HG02678 (cell line): ENCODE data around the gene CNNM2.

ENCODE experiments used
- ATAC-seq: cut with Tn5 transposase; IDR thresholded peaks from one replicate; pipeline ENCODE4 v1.9.1; 2021; ENCODE audit warnings: mild to moderate bottlenecking, moderate library complexity; ENCODE audit not compliant: unreplicated experiment

CNNM2 gene

DNA sequence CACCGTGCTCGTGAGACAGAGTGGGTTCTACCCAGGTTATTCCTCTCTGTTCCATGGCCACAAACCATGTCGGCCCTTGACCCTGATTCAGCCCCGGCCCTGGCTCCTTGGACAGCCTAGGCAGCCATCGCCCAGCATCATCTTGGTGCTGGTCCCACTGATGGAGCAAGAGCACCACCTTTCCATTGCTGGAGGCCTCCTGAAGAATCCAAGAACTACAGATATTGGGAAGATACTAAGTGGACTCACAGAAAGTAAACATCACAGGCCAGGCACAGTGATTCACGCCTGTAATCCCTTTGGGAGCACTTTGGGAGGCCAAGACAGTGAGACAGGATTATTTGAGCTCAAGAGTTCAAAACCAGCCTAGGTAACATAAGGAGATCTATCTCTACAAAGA is 149.9 kb downstream of the CNNM2 start:
- ATAC-seq, result no peak

DNA sequence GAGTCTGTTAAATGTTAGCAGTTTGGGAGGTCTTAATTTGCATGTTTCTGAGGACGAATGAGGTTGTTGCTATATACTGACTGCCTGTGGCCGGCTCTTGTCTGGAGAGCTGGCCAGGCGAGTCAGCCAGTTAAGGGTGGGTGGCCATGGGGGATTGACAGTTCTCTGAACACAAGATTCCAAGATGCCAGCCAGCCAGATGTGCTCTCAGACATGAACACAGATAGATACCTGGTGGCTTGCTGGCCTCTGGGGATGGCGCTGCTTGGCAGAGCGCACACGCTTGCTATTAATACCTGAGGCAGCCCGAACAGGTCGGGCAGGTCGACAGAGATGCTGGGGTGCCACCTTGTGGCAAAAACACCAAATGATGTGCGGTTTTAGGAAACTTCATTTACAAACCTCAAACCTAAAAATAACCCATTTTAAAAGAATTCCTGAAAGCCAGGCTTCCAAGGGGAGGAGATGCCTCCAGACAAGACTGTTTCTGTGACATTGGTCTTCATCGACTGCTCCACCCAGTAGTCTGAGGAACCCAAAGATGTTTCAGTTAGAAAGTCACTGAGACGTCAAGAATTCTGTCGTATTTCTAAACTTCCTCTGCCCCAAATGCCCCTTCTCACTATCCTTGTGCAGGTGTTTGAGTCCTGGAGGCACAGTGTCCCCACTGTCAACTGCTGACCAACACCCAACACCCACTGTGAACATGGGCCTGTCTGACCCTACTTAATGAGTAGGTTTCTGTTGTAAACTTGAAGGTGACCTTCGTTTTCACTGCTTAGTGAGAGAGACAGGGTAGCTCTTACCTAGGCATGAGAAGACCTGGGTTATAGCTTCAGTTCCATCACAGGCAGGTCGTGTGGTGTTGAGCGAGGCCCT is 151.6 kb downstream of the CNNM2 start:
- peak; percentile 57 for ATAC-seq

DNA sequence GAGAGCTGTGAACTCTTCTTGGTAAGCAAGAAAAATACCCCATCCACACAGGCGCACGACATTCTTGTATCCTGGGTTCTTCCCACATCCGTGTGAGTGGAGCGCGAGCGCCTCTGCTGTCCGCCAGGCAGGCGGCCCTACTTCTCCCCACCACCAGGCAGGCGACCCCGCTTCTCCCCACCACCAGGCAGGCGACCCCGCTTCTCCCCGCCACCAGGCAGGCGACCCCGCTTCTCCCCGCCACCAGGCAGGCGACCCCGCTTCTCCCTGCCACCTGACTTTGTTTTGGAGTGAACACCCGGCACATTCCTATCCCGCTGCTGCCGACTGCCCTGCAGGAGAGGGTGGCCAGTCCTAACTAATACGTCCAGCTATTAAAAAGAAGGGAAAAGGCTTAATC is 154.2 kb downstream of the CNNM2 start:
- ATAC-seq, result no peak

DNA sequence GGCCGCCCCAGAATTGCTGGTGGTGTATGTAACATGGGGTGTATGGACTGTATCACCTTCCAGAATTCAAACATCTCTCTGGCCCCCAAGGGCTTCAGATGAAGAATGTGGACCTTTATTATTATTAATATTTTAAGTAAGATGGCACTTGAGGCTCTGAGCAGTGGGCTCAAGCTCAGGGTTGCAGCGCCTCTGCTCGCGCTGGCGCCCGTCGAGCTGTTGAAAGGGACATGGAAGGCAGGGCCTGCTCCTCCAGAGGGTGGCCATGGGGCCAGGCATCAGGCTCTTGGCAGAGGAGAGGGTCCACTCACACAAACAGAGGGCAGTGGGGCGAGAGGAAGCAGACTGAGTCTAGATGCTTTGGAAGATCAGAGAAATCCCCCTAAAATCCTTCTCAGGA is 154.8 kb downstream of the CNNM2 start:
- ATAC-seq, result no peak

DNA sequence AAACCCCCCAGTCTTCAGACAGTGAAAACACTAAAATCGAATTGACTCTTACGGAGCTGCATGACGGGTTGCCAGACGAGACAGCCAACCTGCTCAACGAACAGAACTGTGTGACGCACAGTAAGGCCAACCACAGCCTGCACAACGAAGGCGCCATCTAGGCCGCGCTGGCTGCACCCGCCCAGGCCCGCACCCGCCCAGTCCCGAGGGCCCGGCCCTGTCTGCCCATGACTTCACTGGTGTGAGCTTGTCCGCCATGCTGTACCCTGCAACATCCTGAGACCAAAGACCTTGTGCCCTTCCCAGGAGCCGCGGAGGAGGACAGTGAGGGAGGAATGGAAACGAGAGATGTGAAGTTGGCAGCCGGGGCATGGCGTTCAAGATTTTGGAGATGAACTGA is 158.9 kb downstream of the CNNM2 start:
- no peak for ATAC-seq

DNA sequence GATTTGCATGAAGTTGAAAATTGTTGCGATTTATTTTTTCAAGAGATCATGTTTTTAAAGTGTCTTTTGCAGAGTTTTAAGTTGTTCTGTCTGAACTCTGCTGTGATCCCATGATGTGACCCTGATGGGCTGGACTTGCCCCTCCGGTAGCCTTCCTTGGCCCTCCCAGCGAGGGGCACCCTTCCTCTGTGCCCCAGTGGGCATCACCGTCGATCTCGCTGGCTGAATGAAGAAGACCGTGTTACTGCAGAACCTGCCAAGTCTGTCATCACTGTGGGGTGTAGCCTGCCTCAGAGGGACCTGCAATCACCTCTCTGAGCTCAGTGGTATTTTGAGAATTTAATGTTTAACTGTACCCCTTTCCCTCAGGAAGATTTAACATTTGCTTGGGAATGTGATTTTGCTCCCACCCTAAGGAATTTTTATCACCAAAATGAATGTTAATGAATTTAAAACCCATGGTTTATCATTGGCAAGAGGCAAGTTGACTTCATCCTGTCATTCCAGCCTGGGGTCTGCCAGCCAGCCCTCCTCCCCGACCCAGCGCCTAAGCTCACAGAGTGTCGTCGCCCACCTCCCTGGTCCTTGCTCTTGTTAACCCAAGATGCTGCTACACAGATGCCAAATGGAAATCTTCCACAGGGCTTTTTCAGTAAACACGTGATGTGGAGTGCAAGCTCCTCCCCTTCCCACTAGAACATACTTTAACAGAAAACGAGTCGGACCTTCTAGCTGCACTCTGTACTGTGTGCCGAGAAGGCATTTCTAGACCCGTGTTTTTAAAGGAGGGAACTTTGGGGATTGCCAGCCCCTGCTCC is 159.6 kb downstream of the CNNM2 start:
- no peak for ATAC-seq

DNA sequence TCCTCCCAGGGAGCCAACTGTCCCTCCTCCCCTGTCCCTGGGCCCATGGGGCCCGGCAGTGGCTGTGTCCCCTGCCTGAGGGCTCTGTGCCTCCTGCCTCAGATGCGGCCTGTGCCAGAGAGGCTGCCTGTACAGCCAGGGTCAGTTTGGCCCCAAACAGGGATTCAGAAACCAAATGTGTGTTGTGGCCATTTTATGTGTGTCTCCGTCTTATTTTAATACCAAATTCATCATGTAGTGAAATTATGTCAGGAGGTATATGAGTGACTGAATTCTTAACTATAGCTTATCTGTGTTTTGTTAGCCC is 160.2 kb downstream of the CNNM2 start:
- ATAC-seq, result no peak

DNA sequence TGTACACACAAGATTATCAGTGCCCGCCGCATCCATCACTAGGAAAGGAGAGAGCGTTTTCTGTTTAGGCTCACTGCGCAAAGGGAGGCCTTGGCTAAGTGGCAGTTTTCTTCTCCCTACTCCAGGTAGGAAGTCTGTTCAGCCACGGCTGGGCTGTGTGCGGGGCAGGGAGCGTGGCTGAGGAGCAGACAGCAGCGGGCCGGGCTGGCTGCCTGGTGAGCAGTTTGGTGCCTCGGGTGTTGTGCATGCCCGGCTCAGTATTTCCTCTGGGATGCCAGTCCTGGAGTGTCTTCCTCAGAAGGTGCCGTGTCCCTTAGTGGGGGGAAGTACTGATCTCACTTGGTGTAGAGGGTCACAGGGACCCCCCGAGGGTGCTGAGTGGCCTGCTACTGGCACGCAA is 160.6 kb downstream of the CNNM2 start:
- no peak for ATAC-seq

DNA sequence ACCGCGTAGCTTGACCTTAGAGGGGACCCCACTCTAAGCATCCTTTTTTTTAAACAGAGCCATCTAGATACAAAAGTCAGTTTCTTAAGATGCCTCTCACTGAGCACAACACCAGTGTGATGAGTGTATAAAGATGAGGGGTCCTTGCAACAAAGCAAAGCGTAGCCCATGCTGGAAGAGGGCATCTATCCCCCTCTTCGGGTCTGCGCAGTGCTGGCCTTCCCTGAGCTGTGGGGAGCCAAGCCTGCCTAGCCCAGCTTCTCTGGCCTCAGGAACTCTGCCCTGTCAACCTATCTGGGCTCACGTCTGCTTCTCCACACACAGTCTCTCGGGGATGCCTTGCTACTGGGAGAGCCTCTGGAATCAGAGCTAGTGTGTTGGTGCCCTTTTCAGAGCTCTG is 161.0 kb downstream of the CNNM2 start:
- no peak for ATAC-seq

DNA sequence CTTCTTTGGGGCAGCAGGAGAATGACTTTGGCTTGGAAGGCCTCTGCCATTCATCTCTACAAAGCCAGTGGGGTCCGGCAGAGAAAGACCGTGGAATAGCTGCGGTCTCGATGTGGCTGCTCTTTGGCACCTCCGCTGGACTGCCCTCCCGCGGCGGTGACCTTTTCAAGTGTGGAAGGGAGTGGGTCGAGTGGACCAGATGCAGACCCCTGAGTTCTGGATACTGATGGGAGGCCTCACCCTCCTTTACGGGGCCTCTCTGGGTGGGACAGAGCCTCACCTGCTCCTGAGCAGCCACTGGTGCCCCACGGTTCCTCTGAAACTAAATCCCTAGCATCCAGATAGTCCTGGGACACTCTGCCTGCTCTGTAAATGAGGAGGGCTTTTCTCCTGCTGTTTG is 161.9 kb downstream of the CNNM2 start:
- no peak for ATAC-seq

DNA sequence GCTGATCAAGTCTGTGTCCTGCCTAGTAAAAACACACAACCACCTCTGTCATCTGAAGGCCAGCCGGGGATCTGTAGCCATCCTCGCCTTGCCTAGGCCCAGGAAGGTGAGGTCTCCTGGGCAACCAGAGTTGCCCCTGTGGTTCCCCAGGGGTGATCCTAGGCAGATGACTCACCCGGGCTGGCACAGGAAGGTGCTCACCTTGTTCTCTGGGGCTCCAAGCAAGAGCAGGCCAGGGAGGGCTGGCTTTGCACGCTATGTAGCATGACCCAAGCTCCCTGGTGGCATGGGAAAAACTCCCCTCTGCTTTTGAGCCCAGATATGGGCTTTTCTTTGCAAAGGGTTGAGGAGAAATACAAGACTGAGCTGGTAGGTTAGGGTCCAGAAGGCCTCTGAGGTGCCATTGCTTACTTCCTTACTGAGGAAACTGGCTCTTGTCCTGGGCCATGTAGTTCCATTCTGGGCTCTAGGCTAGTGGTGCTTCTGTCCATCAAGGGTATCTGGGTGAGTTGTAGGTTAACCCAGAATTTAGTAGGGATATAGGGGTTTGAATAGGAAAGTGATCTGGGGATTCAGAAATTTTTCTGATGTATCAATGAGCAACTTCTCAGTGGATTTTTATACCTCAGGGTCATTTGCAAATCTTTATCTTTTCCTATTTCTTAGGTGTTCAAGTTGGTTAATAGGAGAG is 162.9 kb downstream of the CNNM2 start:
- ATAC-seq, result no peak

DNA sequence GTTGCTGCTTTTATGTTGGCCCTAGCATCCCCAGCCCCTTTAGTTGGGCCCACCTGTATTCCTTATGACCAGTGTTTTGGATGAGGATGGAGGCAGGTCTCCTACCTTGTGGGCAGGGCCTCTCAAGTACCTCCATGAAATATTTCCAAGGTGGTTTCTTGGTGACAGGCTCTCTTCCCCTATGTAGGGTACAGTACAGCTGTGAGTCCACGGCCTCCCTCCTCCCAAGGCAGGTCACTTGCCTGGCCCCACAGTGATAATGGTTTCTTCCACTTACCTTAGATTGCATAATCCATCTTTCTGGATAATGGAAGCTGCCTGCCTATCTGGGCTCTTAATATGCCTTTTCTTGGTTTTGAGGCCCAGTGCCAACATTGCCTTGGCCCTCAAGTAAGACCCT is 164.6 kb downstream of the CNNM2 start:
- ATAC-seq, result no peak

DNA sequence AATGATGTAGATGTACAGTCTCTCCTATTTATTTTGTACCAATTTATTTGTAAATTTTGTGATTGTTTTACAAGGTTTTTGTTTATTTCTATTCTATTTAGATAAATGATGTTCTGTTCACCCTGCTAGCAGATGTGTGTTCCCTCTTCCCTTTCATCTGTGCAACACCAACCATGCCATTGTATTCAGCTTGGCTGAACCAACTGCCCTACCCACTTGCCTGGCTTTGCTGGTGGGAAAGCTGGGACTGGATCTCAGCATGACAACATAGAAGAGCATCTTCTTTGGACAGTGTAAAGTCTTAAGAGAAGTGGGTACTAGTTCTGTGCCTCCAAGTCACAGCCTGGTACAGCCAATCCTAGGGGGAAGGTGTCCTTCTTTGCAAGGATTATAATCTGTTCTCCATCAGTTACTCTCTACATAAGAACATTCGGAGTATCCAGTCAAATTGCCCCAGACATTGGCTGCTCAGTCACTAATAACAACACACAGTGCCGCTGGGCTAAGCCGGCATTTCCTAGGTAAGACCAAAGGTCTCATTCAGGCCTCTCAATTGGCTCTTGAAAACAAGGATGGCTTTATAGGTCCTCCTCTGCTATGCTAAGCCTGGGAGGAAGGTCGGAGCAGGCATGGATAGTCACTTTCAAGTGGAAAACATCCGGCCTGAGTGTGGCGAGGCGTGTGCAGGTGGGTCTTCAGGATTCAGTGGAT is 165.3 kb downstream of the CNNM2 start:
- ATAC-seq, result no peak

DNA sequence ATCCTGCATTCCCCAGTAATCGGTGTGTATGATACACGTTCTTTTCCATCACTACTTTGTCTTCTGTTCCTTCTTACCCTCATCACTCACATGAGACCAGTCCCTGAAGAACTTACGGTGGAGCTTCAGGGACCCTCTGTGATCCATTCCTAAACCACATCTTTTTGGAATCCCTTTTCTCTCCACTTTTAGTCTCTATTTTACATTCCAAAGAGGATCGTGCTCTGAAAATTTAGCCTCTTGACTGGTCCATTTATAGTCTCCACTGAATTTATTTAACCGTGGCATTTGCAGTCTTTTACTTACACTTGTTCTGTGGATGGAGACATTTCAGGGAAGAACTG is 165.9 kb downstream of the CNNM2 start:
- no peak for ATAC-seq

DNA sequence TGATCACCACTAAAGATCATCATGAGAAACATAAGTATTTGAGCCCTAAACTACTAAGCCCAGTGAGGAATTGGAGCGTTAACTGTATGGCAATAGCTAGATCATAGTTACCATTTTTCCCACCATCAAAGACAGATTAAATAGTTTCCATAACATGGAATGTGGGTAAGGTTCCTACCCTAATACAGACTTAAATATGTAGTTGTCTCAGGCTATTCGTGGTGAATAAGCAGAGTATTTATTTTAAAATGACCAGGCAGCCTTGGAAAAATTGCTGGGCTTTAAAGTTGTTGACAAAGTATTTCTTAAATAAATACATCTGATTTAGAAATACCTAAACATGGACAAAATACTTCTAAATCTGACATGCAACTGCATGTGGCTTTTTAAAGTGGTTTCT is 168.2 kb downstream of the CNNM2 start:
- no peak for ATAC-seq

DNA sequence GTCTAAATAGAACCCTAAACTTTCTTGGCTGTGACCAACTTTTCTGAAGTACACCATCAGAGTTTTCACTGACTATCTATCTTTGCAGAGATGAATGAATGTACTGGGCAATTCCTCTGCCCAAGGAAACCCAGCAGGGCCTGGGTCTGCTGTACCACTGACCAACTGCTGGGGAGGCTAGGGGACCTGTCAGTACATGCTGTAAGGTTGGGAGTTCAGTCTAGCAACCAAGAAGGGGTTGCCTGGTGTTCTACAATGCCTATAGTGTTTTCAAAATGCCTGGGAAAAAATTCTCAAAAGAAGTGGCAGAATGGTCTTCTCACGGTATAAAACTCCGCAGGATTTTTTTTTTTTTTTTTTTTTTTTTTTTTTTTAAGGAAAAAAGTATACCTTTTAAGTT is 168.7 kb downstream of the CNNM2 start:
- no peak for ATAC-seq

DNA sequence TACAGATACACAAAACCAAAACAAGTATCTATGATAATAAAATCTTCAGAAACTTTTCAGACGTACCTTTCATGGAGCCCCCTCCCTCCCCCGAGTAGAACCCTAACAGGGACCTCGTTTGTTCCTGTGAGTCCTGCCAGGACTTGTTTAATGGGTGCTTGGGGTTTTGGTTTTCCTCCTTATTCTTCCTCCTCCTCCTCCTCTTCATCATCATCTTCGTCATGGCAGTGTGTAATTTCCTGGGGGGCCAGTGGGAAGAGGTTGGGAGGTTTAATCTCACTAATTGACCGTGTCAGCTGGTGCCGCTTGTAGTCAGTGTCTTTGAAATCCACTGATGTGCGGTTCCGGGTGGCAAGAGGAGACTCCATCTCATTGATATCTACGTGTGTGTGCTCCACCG is 171.4 kb downstream of the CNNM2 start:
- no peak for ATAC-seq

DNA sequence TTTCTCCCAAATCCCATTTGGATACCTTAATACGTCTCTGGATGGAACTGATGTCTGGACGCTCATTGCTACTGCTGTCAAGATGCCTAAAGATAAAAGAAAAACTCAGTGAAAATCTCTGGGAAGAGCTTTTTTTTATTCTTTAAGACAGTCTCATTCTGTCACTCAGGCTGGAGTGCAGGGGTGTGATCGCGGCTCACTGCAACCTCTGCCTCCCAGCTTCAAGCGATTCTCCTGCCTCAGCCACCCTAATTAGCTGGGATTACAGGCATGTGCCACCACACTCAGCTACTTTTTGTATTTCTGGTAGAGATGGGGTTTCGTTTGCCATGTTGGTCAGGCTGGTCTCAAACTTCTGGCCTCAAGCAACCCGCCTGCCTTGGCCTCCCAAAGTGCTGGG is 172.8 kb downstream of the CNNM2 start:
- ATAC-seq, result no peak

DNA sequence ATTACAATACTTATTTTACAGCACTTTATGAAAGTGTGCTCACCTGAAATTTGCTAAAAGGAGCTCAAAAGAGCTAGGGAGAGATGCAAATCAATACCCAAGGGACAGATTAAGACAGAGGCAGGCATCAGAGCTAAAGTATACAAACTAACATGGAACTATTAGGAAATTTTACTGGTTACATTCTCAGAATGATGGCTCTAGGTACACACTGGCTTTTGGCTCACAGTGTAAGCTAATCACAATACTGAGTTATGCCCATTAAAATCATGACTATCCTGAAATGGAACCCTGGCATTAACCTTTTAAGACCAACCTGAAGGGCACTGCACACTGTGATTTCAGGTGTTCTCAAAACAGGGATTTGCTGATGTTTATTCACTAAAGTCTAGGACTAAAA is 176.9 kb downstream of the CNNM2 start:
- no peak for ATAC-seq

DNA sequence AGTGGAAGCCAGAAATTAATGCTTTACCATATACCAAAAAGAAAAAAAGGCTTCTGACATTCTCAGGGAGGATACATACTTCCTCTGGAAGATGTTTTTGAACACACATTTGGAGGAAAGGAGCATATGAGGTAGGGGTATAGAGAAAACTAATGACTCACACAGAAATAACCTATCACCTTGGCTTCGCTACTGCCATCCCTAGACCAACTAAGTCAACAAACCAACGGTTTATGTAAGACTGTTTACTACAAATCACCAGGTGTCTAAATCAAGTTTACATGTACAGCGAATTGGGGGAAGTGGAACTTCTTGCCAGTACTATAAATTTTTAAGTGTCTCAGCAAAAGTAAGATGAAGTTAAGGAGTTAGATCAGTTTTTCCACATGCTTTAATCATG is 178.0 kb downstream of the CNNM2 start:
- no peak for ATAC-seq

DNA sequence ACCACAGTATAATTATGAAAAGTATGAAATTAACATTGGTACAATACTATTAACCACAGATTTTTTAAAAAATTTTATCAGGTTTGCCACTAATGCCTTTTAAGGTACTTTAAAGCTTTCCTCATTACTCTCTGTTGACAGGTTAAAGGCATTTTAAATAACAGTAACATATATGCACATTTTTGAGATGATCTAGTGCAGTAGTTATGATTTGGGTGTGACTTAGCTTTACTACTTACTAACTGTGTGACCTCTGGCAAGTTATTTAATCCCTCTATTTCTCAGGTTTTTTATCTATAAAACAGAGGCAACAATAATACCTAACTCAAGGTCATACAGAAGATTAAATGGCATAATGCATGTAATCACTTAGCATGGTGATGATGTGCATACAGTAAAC is 180.1 kb downstream of the CNNM2 start:
- no peak for ATAC-seq
